Measurements from ENCODE around the gene TMEM129.
A peak's percentile ranks its signal among the peaks of the same experiment; 100 is the strongest.

The TMEM129 gene

DNA sequence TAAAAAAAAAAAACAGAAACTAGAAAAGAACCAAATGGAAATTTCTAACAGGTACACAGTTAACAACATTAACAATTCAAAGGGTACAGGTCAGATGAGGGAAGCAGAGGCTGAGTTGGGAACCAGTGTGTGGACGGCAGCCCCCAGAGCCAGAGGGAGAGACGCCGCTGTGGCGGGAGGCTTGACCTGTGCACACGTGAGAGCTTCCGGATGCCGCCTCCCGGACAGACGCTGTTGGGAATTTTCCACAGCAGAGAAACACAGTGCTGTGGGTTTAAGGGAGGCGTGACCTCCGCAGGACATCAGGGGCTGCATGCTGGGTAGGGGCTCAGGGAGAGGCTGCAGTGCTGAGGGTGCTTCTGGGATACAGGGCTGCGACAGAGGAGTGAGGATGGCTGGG lies 22.4 kb upstream of the TMEM129 start:
- DNase-seq = no peak

GRCh38 chr4:1741208-1741607 lies 20.1 kb upstream of the TMEM129 start:
- no peak for DNase-seq

DNA sequence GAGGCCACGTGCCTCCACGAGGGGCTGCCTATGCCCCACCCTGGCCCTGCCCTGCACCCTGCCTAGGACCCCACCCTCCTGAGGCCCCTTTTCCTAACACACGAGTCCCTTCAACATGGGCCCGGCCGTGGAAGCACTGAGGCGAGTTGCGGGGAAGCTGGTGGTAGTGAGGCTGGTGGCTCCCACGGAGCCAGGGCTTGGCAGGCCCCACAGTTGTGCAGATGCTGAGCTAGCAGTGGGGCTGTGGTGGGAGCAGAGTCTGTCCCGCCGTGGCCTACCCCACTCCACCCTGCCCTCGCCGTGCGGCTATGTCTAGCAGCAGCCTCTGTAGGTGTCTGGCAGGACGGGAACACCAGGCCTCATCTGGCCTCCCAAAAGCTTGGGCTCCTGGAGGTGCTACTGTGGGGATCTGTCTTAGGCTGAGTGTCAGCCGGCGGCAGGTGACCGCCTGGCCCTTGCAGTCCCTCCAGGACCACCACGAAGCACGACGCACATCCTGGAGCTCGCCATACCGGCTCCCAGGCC lies 19.0 kb upstream of the TMEM129 start:
- no peak for DNase-seq

DNA sequence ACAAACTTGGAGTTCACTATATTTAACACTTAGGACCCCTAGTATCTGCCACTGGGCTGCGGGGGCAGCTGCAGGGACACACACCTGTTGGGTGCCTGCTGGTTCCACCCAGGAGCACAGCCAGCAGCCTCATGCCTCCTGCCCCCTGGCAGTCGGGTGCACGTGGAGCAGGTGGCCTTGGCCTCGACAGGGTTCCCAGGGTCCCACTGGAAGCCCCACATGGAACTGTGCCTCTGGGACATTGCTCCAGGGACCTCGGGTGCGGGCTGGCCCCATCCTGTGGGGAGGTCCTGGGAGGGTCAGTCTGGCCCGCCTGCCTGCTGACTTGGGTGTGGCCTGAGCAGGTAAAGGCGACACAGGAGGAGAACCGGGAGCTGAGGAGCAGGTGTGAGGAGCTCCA lies 18.2 kb upstream of the TMEM129 start:
- no peak for DNase-seq

- no peak for DNase-seq
Observed at GRCh38 chr4:1738410-1738809, 17.3 kb upstream of the TMEM129 start.

DNA sequence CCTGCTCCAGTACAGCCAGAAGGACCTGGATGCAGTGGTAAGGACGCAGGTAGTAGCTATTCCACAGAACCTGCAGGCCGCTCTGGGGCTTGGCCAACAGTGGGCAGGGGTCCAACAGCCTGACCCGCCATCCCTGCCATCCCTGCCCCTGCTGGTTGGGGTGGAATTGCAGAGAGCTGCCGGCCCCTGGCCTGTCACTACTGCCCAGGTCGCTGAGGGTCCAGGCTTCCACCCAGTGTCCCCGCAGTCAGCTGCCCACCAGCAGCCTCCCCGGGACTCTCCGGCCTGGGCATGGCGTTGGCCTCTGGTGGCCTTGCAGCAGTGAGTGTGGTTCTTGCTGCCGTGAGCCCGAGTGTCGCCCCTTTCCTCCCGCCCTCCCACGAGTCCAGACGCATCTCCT lies 16.5 kb upstream of the TMEM129 start:
- no peak for DNase-seq

DNA sequence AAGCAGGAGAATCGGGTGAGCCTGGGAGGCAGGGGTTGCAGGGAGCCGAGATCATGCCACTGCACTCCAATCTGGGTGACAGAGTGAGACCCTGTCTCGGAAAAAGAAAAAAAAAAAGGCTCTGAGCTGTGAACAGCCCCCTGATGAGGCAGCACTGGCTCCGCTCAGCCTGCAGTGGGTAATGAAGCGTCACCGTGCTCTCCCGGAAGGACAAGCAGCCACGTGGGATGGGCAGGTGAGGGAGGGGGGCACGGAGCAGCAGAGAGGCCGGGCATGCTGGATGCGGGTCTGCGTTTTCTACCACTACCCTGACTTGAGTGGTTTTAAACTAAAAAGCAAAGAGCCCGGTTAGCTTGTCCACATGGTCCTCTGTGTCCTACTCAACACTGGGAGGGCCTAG lies 15.7 kb upstream of the TMEM129 start:
- DNase-seq = no peak

DNA sequence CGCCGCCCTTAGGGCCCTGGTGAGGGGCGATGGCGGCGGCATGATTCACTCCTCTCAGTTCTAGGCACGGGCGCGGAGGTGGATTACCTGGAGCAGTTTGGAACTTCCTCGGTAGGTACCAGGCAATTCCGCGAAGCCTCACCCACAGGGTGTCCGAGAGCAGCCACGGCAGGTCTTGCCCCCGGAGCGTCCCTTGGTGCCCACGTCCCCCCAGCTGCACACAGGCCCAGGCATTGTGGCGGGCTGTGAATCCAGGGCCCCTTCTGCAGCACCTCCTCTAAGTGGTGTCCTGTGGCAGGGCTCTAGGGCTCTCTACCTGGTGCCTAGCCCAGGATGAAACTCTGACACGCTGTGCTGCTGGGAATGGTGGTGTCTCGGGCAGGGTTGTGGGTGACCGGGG lies 14.1 kb upstream of the TMEM129 start:
- DNase-seq = no peak

GRCh38 chr4:1732911-1733310 lies 11.8 kb upstream of the TMEM129 start:
- DNase-seq = no peak

- peak in 1 of 5 donors; percentile 49 for DNase-seq
Observed at GRCh38 chr4:1731180-1731579, 10.1 kb upstream of the TMEM129 start.

GRCh38 chr4:1730532-1731135 lies 9.5 kb upstream of the TMEM129 start:
- no peak for DNase-seq

DNA sequence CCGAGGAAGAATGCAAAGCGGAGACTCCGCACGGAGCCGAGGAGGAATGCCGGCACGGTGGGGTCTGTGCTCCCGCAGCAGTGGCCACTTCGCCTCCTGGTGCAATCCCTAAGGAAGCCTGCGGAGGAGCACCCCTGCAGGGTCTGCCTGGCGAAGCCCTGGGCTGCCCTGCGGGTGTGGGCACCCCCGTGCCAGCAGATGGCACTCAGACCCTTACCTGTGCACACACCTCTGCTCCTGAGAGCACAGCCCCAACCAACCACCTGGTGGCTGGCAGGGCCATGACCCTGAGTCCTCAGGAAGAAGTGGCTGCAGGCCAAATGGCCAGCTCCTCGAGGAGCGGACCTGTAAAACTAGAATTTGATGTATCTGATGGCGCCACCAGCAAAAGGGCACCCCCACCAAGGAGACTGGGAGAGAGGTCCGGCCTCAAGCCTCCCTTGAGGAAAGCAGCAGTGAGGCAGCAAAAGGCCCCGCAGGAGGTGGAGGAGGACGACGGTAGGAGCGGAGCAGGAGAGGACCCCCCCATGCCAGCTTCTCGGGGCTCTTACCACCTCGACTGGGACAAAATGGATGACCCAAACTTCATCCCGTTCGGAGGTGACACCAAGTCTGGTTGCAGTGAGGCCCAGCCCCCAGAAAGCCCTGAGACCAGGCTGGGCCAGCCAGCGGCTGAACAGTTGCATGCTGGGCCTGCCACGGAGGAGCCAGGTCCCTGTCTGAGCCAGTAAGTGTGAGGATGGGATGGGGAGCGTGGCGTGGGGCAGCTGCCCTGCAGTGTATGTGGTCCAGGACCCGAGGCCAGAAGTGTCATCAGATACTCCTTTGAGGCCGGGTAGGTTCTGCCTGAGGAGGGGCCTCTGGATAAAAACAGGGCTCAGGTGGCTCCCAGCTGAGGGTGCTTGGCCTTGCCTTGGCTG lies 7.2 kb upstream of the TMEM129 start:
- DNase-seq = no peak

- no peak for DNase-seq
Observed at GRCh38 chr4:1727117-1728031, 6.3 kb upstream of the TMEM129 start.

GRCh38 chr4:1726146-1726934 lies 5.2 kb upstream of the TMEM129 start:
- peak; percentile 76 to 92 (median 84) for DNase-seq

DNA sequence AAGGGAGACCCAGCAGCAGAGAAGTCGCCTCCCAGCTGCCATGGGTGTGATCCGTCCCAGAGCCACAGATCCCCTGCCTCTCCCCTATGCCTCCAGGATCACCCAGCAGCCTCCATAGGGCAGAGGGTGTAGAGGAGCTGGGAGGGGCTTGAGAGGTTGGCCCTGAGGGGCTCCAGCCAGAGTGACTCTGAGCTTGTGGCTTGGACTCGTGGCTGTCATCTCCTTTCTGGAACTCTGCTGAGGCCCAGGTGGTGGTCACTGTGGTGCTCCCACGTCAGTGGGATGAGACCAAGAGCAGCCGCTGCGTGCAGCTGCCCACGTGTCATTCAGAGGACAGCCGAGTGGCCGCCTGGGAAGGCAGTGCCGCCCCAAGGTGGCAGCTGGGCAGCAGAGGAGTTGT lies 4.4 kb upstream of the TMEM129 start:
- no peak for DNase-seq

DNA sequence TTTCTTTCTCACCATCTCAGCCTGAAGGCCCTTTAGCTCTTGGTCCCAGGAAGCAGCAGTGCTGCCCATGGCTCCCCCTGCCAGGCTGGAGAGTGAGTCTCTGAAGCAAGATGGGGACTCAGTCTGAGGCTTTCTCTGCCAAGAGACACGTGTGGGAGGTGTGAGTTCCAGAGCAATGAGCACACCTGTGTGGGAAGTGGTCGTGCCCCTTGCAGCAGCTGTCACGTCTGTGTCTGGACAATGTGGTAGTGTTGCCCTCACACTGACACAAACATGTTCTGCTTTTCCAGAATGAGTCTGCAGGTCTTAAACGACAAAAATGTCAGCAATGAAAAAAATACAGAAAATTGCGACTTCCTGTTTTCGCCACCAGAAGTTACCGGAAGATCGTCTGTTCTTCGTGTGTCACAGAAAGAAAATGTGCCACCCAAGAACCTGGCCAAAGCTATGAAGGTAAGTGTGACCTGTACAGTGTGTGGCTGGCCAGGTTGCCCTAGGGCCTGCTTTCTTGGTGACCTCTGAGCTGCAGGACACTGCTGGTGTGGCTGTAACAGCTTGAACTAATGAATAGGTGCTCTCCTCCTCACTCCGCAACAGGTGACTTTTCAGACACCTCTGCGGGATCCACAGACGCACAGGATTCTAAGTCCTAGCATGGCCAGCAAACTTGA lies 2.1 kb upstream of the TMEM129 start:
- peak in 2 of 5 donors; percentile 41 to 64 for DNase-seq

DNA sequence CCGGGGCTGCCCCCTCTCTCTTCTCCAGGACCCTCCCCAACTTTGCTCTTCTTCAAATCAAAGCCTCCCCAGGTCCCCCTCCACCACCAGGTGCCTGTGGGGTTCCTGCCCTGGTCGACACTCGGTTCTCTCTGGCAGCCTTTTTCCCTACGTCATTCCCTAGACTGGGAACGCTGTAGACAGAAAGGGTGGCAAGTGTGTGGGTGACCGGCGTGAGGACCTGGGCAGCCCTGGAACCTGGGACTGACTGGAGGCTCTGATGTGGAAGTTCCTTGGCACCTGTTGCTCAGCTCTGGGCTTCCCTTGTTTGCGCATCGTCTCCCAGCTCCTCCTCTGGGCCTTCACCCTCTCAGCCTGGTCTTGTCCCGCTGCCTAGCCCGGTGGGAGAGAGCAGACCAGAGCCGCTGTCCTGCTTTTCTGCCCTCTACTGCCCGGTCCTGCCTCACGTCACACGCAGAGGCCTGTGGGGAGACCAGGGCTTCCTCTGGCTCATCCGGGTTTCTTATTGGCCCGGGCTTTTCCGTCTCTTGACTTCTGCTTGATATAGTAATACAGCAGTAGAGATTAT lies 1.5 kb upstream of the TMEM129 start:
- DNase-seq = no peak

DNA sequence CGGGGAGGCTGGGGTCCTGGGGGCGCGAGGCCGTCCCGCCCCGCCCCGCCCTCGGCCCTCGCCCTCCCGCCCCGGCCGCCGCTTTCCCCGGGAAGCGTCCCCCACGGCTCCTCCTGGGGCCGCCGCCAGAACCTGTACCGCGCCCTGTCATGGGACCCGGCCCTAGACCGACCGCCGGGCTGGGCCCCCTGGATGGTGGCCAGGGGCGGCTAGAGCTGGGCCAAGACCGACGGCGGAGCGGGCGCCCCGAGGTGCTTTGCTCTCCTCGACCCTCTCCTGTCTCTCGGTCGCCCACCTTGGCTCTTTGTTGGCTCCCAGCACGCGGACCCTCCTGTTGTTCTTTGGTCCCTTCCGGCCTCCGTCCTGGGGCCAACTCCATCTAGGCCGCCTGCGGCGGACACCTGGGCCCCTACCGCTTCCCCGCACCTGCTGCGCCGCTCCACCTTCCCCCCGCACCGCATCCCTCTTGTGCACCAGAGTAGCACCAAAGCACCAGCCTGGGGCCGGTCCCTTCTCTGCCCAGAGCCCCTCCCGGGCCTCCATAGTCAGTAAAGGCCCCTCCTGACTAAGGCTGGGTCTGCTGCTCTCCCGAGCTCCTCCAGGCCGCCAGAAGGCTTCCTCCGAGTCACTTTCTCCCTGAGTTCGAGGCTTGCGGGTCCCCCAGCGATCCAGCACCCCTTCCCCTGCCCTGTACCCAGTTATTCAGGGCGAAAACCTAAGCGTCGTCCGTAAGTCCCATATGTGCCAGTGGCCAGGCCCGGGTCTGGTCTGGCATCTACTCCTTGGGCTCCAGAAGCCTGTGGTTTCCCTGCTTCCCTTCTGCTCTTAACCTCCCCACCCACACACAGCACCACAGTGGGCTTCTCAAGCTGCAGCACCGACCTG lies 785 bp upstream of the TMEM129 start:
- DNase-seq = no peak

- peak in 3 of 5 donors; percentile 33 to 60 (median 38) for DNase-seq
Observed at GRCh38 chr4:1720163-1720983, 750 bp downstream of the TMEM129 start.
